GM12878 (cell line): ENCODE measurements around the gene ADGRF4.

Source experiments
- E2F8 ChIP-seq: fragments of 450-650 bp; IDR thresholded peaks from 2 replicates; pipeline ENCODE4 v1.6.1; 2018; ENCODE audit warnings: mild to moderate bottlenecking, low read depth, moderate library complexity; ENCODE audit not compliant: partially characterized antibody
- JUNB ChIP-seq: IDR thresholded peaks from 2 replicates; pipeline ENCODE4 v1.6.1; 2016; ENCODE audit warnings: antibody characterized with exemption, mild to moderate bottlenecking
- MAX ChIP-seq: IDR thresholded peaks from 2 replicates; pipeline ENCODE4 v1.6.1; 2012; ENCODE audit warnings: low read depth, low read length, improper control_type of control experiment
- MYC ChIP-seq: IDR thresholded peaks from 2 replicates; pipeline ENCODE4 v1.6.1; 2011; ENCODE audit warnings: mild to moderate bottlenecking, low read length, moderate library complexity, inconsistent platforms; ENCODE audit not compliant: insufficient read depth, insufficient replicate concordance, insufficient read length, severe bottlenecking
- NBN ChIP-seq: fragments of 450-650 bp; IDR thresholded peaks from 2 replicates; pipeline ENCODE4 v1.6.1; 2016
- POLR2A ChIP-seq: IDR thresholded peaks from 2 replicates; pipeline ENCODE4 v1.6.1; 2011; ENCODE audit warnings: low read depth, mild to moderate bottlenecking, low read length
- RAD21 ChIP-seq: IDR thresholded peaks from 2 replicates; pipeline ENCODE4 v1.6.1; 2011; ENCODE audit warnings: mild to moderate bottlenecking, low read depth, low read length, moderate library complexity; ENCODE audit not compliant: insufficient read depth
- USF2 ChIP-seq: IDR thresholded peaks from 2 replicates; pipeline ENCODE4 v1.6.1; 2011; ENCODE audit warnings: low read depth, low read length, improper control_type of control experiment, borderline replicate concordance
- YBX1 ChIP-seq: fragments of 450-650 bp; IDR thresholded peaks from 2 replicates; pipeline ENCODE4 v1.6.1; 2016; ENCODE audit warnings: antibody characterized with exemption
- YY1 ChIP-seq: IDR thresholded peaks from 2 replicates; pipeline ENCODE4 v1.6.1; 2011; ENCODE audit warnings: low read depth, mild to moderate bottlenecking, low read length
- ZBTB4 ChIP-seq: fragments of 450-650 bp; formaldehyde crosslinking; IDR thresholded peaks from 2 replicates; pipeline ENCODE4 v1.4.0; 2022; ENCODE audit warnings: mild to moderate bottlenecking, moderate library complexity
- TF ChIP-seq, protein P1 (sequence below): IDR thresholded peaks from 2 replicates; pipeline ENCODE4 v1.6.1; 2011; ENCODE audit warnings: mild to moderate bottlenecking, low read depth, low read length, moderate library complexity; ENCODE audit not compliant: insufficient replicate concordance
- TF ChIP-seq, protein P2 (sequence below), 3 experiments: IDR thresholded peaks in 2 of 3; conservative IDR thresholded peaks in 1 of 3; 2 replicates each; pipeline ENCODE4 v1.5.1; 2011; ENCODE audit warnings: low read depth in 3 of 3, low read length in 3 of 3, mild to moderate bottlenecking in 3 of 3, control low read depth in 2 of 3, moderate library complexity in 2 of 3, inconsistent platforms in 1 of 3, mixed read lengths in 1 of 3; ENCODE audit not compliant: control insufficient read depth in 2 of 3, insufficient read depth in 1 of 3; ENCODE audit errors: extremely low read depth in 1 of 3

GRCh38 chr6:47736083-47736700, 37.8 kb downstream of the ADGRF4 start:
- TF ChIP-seq NBN (no peak), POLR2A (no peak), RAD21 (no peak), ZBTB4 (CRISPR knock-in tag) (no peak), MYC (no peak), YBX1 (no peak), MAX (no peak), USF2 (no peak), JUNB (no peak), YY1 (no peak), E2F8 (no peak)
- TF ChIP-seq, protein P1, sequence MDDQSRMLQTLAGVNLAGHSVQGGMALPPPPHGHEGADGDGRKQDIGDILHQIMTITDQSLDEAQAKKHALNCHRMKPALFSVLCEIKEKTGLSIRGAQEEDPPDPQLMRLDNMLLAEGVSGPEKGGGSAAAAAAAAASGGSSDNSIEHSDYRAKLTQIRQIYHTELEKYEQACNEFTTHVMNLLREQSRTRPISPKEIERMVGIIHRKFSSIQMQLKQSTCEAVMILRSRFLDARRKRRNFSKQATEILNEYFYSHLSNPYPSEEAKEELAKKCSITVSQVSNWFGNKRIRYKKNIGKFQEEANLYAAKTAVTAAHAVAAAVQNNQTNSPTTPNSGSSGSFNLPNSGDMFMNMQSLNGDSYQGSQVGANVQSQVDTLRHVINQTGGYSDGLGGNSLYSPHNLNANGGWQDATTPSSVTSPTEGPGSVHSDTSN = no peak
- TF ChIP-seq, protein P2, sequence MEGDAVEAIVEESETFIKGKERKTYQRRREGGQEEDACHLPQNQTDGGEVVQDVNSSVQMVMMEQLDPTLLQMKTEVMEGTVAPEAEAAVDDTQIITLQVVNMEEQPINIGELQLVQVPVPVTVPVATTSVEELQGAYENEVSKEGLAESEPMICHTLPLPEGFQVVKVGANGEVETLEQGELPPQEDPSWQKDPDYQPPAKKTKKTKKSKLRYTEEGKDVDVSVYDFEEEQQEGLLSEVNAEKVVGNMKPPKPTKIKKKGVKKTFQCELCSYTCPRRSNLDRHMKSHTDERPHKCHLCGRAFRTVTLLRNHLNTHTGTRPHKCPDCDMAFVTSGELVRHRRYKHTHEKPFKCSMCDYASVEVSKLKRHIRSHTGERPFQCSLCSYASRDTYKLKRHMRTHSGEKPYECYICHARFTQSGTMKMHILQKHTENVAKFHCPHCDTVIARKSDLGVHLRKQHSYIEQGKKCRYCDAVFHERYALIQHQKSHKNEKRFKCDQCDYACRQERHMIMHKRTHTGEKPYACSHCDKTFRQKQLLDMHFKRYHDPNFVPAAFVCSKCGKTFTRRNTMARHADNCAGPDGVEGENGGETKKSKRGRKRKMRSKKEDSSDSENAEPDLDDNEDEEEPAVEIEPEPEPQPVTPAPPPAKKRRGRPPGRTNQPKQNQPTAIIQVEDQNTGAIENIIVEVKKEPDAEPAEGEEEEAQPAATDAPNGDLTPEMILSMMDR (IDR thresholded peaks at IDR 0.05 in 2 of 3, conservative IDR thresholded peaks at IDR 0.05 in 1 of 3; ENCODE audit: control insufficient read depth in 2 of 3, extremely low read depth in 1 of 3, insufficient read depth in 1 of 3, low read depth in 3 of 3, low read length in 3 of 3) = no peak
